Stimulated activated CD4-positive, alpha-beta T cell treated with anti-CD3 and anti-CD28 coated beads, TNF-alpha, amount 100 ng/mL, for 1 hour (primary cell): ENCODE data around the gene ADCK2.
"Not testable (repeated sequence)": the region's sequence is repeated elsewhere in the genome, so short reads cannot be mapped to it uniquely, and the experiment has no call there.

Experiments
- DNase-seq, 3 donors: peaks; one replicate each; pipeline ENCODE4 v3.0.0-alpha.2; 2020; ENCODE audit warnings: low read depth in 3 of 3, low spot score in 1 of 3

ADCK2 gene

GRCh38 chr7:140672382-140673062, at the start of gene ADCK2:
Gene ADCK2, plus strand, starts transcription at chr7:140672945. Its CDS starts 386 bp downstream, at chr7:140673331.
- peak in 1 of 3 donors; percentile 57 for DNase-seq

GRCh38 chr7:140623980-140624379, 48.8 kb upstream of the ADCK2 start:
- DNase-seq = no peak

- no peak for DNase-seq
These were observed 48.2 kb upstream of the ADCK2 start for GRCh38 chr7:140624392-140625191.

- not testable (repeated sequence) for DNase-seq
These were observed 47.6 kb upstream of the ADCK2 start for GRCh38 chr7:140625192-140625558.

GRCh38 chr7:140625908-140626868, 46.6 kb upstream of the ADCK2 start:
- DNase-seq = no peak

- no peak for DNase-seq
These were observed 41.7 kb upstream of the ADCK2 start for GRCh38 chr7:140631021-140631420.

- no peak for DNase-seq
These were observed 41.1 kb upstream of the ADCK2 start for GRCh38 chr7:140631602-140632001.

- DNase-seq = no peak
These were observed 37.4 kb upstream of the ADCK2 start for GRCh38 chr7:140635345-140635744.

GRCh38 chr7:140635816-140636215, 36.9 kb upstream of the ADCK2 start:
- no peak for DNase-seq

GRCh38 chr7:140637400-140637799, 35.3 kb upstream of the ADCK2 start:
- DNase-seq = no peak

- no peak for DNase-seq
These were observed 34.5 kb upstream of the ADCK2 start for GRCh38 chr7:140638173-140638791.

GRCh38 chr7:140639366-140640053, 33.2 kb upstream of the ADCK2 start:
- no peak for DNase-seq

- no peak for DNase-seq
These were observed 32.6 kb upstream of the ADCK2 start for GRCh38 chr7:140640060-140640637.

GRCh38 chr7:140640727-140641523, 31.8 kb upstream of the ADCK2 start, which contains the start of gene DENND2A:
Gene DENND2A, minus strand, starts transcription at chr7:140640813. Its CDS starts 38,416 bp downstream, at chr7:140602397.
- DNase-seq = no peak

- DNase-seq = no peak
These were observed 31.1 kb upstream of the ADCK2 start for GRCh38 chr7:140641524-140642195.

- no peak for DNase-seq
These were observed 29.3 kb upstream of the ADCK2 start for GRCh38 chr7:140643416-140643815.

- DNase-seq = not testable (repeated sequence)
These were observed 28.0 kb upstream of the ADCK2 start for GRCh38 chr7:140644761-140645160.

GRCh38 chr7:140645166-140645900, 27.4 kb upstream of the ADCK2 start:
- no peak for DNase-seq
